WTC11 (cell line): ENCODE results near the gene CREBRF. TPM values are rescaled to one million over a fixed set of nuclear protein-coding genes. Genes with fewer than 3 reads are reported as not detected.

ENCODE experiments used
- ATAC-seq: fragments of 200-7000 bp; cut with Tn5 transposase; 2 replicates; pipeline ENCODE4 v1.10.0; 2021; ENCODE audit warnings: mild to moderate bottlenecking, moderate library complexity
- CTCF ChIA-PET: fragments of 300-600 bp; sonication (Branson Sonifier 250); formaldehyde crosslinking; loops from one replicate; lab custom pipeline; 2021; ENCODE audit warnings: antibody characterized with exemption; lab: Charles Lee
- POLR2A ChIA-PET: fragments of 350-600 bp; sonication (Branson Sonifier 250); formaldehyde crosslinking; loops from one replicate; lab custom pipeline; 2021; ENCODE audit warnings: antibody characterized with exemption; lab: Charles Lee
- DNase-seq: peaks from one replicate; pipeline ENCODE4 v3.0.0; 2021; ENCODE audit warnings: low spot score
- H3K27ac Mint-ChIP-seq: 2 replicates; pipeline ENCODE4 v1.8.0; 2021; ENCODE audit warnings: mixed read lengths
- H3K27me3 Mint-ChIP-seq: 2 replicates; pipeline ENCODE4 v1.8.0; 2021; ENCODE audit warnings: low read depth, mild to moderate bottlenecking, moderate library complexity, mixed read lengths
- H3K36me3 Mint-ChIP-seq: 2 replicates; pipeline ENCODE4 v1.8.0; 2021; ENCODE audit warnings: mixed read lengths
- H3K4me1 Mint-ChIP-seq: 2 replicates; pipeline ENCODE4 v1.8.0; 2022; ENCODE audit warnings: mixed read lengths
- H3K4me3 Mint-ChIP-seq: 2 replicates; pipeline ENCODE4 v1.8.0; 2021; ENCODE audit warnings: mild to moderate bottlenecking, moderate library complexity, mixed read lengths
- H3K9me3 Mint-ChIP-seq: 2 replicates; pipeline ENCODE4 v1.8.0; 2021; ENCODE audit warnings: mixed read lengths
- CDX4 ChIP-seq: fragments of 250-450 bp; sonication (Bioruptor Pico); IDR thresholded peaks from 2 replicates; pipeline ENCODE4 v1.9.0; 2021; ENCODE audit warnings: moderate library complexity, mild to moderate bottlenecking, inconsistent platforms, borderline replicate concordance
- CREM ChIP-seq: sonication (generic); formaldehyde crosslinking; IDR thresholded peaks from 2 replicates; pipeline ENCODE4 v1.8.1; 2022; ENCODE audit warnings: mild to moderate bottlenecking, missing genetic modification reagents, moderate library complexity
- HMGA2 ChIP-seq: fragments of 250-450 bp; sonication (Bioruptor Pico); IDR thresholded peaks from 2 replicates; pipeline ENCODE4 v1.4.0; 2021; ENCODE audit warnings: mild to moderate bottlenecking, moderate library complexity
- MLX ChIP-seq: sonication (generic); formaldehyde crosslinking; IDR thresholded peaks from 2 replicates; pipeline ENCODE4 v1.8.1; 2023; ENCODE audit warnings: mild to moderate bottlenecking, missing genetic modification reagents, moderate library complexity
- MXD4 ChIP-seq: fragments of 250-450 bp; sonication (Bioruptor Pico); IDR thresholded peaks from 2 replicates; pipeline ENCODE4 v1.8.0; 2021; ENCODE audit warnings: mild to moderate bottlenecking, moderate library complexity, borderline replicate concordance
- NFYB ChIP-seq: sonication (generic); formaldehyde crosslinking; conservative IDR thresholded peaks from 2 replicates; pipeline ENCODE4 v1.8.0; 2022; ENCODE audit warnings: low read depth, missing genetic modification reagents
- PREB ChIP-seq: sonication (generic); formaldehyde crosslinking; IDR thresholded peaks from 2 replicates; pipeline ENCODE4 v1.8.1; 2022; ENCODE audit warnings: mild to moderate bottlenecking, missing genetic modification reagents, moderate library complexity, borderline replicate concordance
- SMAD4 ChIP-seq: sonication (generic); formaldehyde crosslinking; IDR thresholded peaks from 2 replicates; pipeline ENCODE4 v1.8.0; 2022; ENCODE audit warnings: mild to moderate bottlenecking, missing genetic modification reagents
- SP1 ChIP-seq: sonication (generic); formaldehyde crosslinking; conservative IDR thresholded peaks from 2 replicates; pipeline ENCODE4 v1.8.1; 2022; ENCODE audit warnings: missing genetic modification reagents
- TEAD1 ChIP-seq: sonication (generic); formaldehyde crosslinking; IDR thresholded peaks from 2 replicates; pipeline ENCODE4 v1.8.0; 2022; ENCODE audit warnings: mild to moderate bottlenecking, missing genetic modification reagents
- TEAD4 ChIP-seq: sonication (generic); formaldehyde crosslinking; IDR thresholded peaks from 2 replicates; pipeline ENCODE4 v1.8.0; 2022; ENCODE audit warnings: mild to moderate bottlenecking, missing genetic modification reagents
- ZNF232 ChIP-seq: sonication (generic); formaldehyde crosslinking; IDR thresholded peaks from 2 replicates; pipeline ENCODE4 v1.8.0; 2022; ENCODE audit warnings: mild to moderate bottlenecking, missing genetic modification reagents
- ZNF263 ChIP-seq: sonication (generic); formaldehyde crosslinking; IDR thresholded peaks from 2 replicates; pipeline ENCODE4 v1.8.1; 2022; ENCODE audit warnings: low read depth, mild to moderate bottlenecking, moderate library complexity, missing genetic modification reagents
- ZNF317 ChIP-seq: sonication (generic); formaldehyde crosslinking; IDR thresholded peaks from 2 replicates; pipeline ENCODE4 v1.8.1; 2023; ENCODE audit warnings: low read depth, mild to moderate bottlenecking, moderate library complexity, missing genetic modification reagents, borderline replicate concordance
- ZSCAN18 ChIP-seq: fragments of 250-450 bp; sonication (Bioruptor Pico); IDR thresholded peaks from 2 replicates; pipeline ENCODE4 v2.1.2; 2022; ENCODE audit warnings: mild to moderate bottlenecking, moderate library complexity
- total RNA-seq: library from RNA; stranded (reverse); gene quantifications from 3 replicates; pipeline ENCODE4 v1.2.3, GENCODE V29; 2021
- TF ChIP-seq, protein P1 (sequence below): sonication (generic); formaldehyde crosslinking; IDR thresholded peaks from 2 replicates; pipeline ENCODE4 v1.8.0; 2022; ENCODE audit warnings: mild to moderate bottlenecking, missing genetic modification reagents
- TF ChIP-seq, protein P2 (sequence below): sonication (generic); formaldehyde crosslinking; conservative IDR thresholded peaks from 2 replicates; pipeline ENCODE4 v1.8.1; 2022; ENCODE audit warnings: mild to moderate bottlenecking, missing genetic modification reagents
- TF ChIP-seq, protein P3 (sequence below): fragments of 250-450 bp; sonication (Bioruptor Pico); IDR thresholded peaks from 2 replicates; pipeline ENCODE4 v1.8.0; 2021; ENCODE audit warnings: mild to moderate bottlenecking
- TF ChIP-seq, protein P4 (sequence below): sonication (generic); formaldehyde crosslinking; IDR thresholded peaks from 2 replicates; pipeline ENCODE4 v1.8.0; 2022; ENCODE audit warnings: mild to moderate bottlenecking, missing genetic modification reagents

CREBRF gene
- total RNA-seq, 1 experiment from 2014 or later: 5.7 TPM

- TF ChIP-seq PREB (CRISPR knock-in tag) (no peak), ZNF263 (CRISPR knock-in tag) (no peak), CREM (no peak), MXD4 (CRISPR knock-in tag) (no peak), ZNF317 (no peak), ZNF232 (no peak), TEAD1 (CRISPR knock-in tag) (no peak)
- TF ChIP-seq, protein P1, sequence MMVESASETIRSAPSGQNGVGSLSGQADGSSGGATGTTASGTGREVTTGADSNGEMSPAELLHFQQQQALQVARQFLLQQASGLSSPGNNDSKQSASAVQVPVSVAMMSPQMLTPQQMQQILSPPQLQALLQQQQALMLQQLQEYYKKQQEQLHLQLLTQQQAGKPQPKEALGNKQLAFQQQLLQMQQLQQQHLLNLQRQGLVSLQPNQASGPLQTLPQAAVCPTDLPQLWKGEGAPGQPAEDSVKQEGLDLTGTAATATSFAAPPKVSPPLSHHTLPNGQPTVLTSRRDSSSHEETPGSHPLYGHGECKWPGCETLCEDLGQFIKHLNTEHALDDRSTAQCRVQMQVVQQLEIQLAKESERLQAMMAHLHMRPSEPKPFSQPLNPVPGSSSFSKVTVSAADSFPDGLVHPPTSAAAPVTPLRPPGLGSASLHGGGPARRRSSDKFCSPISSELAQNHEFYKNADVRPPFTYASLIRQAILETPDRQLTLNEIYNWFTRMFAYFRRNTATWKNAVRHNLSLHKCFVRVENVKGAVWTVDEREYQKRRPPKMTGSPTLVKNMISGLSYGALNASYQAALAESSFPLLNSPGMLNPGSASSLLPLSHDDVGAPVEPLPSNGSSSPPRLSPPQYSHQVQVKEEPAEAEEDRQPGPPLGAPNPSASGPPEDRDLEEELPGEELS (CRISPR knock-in tag): no peak
- TF ChIP-seq, protein P2, sequence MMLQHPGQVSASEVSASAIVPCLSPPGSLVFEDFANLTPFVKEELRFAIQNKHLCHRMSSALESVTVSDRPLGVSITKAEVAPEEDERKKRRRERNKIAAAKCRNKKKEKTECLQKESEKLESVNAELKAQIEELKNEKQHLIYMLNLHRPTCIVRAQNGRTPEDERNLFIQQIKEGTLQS (CRISPR knock-in tag): no peak
These were observed 4.4 kb upstream of the CREBRF start (continued) for GRCh38 chr5:173051746-173052145.

DNA sequence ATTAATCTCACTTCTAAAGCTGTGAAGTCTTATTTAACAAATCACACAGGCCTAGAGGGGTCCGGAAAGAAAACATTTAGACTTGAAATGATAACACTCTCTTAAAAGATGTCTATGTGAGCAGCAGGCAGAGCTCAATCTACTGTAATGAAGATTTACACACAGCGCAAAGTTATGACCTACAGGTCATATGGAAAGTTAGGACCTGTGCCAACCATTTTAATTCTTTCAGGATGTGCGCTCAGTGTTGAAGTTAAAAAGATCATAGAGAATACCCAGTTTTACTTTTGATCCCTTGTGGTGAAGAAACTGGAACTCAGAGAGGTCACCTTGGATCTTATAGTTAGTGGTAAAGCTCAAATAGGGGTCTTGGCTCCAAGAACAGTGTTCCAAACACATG is 3.1 kb upstream of the CREBRF start:
- Mint-ChIP-seq H3K27me3 (peaks cover 9% of the 10 kb centered on the region; the same call in 1 of the 2 replicates), H3K27ac (no peak overlapping the region), H3K4me3 (no peak overlapping the region), H3K4me1 (peaks cover 14% of the 10 kb centered on the region), H3K9me3 (no peaks in the 10 kb centered on the region), H3K36me3 (no peaks in the 10 kb centered on the region)
- CTCF ChIA-PET: no interaction called here
- no peak for DNase-seq
- no peak for ATAC-seq
- TF ChIP-seq SP1 (CRISPR knock-in tag) (no peak), CDX4 (CRISPR knock-in tag) (no peak), NFYB (CRISPR knock-in tag) (no peak), ZSCAN18 (CRISPR knock-in tag) (no peak), MLX (no peak), SMAD4 (no peak), HMGA2 (CRISPR knock-in tag) (no peak), TEAD4 (CRISPR knock-in tag) (no peak)
- TF ChIP-seq, protein P3, sequence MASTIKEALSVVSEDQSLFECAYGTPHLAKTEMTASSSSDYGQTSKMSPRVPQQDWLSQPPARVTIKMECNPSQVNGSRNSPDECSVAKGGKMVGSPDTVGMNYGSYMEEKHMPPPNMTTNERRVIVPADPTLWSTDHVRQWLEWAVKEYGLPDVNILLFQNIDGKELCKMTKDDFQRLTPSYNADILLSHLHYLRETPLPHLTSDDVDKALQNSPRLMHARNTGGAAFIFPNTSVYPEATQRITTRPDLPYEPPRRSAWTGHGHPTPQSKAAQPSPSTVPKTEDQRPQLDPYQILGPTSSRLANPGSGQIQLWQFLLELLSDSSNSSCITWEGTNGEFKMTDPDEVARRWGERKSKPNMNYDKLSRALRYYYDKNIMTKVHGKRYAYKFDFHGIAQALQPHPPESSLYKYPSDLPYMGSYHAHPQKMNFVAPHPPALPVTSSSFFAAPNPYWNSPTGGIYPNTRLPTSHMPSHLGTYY (CRISPR knock-in tag): no peak
- TF ChIP-seq, protein P4, sequence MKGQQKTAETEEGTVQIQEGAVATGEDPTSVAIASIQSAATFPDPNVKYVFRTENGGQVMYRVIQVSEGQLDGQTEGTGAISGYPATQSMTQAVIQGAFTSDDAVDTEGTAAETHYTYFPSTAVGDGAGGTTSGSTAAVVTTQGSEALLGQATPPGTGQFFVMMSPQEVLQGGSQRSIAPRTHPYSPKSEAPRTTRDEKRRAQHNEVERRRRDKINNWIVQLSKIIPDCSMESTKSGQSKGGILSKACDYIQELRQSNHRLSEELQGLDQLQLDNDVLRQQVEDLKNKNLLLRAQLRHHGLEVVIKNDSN (CRISPR knock-in tag): no peak
- POLR2A ChIA-PET: no interaction called here
